Measurements from ENCODE around the gene KCNJ15. TPM values are rescaled to one million over a fixed set of nuclear protein-coding genes. Genes with fewer than 3 reads are reported as not detected.

KCNJ15 gene
- total and polyA plus RNA-seq, 10 of the 15 experiments (the other 5 are each of a cell fraction or from before 2014, with no cell fraction given): 0.05 to 2.7 (median 0.33) TPM; not detected in 6

GRCh38 chr21:38219049-38219628, 37.7 kb upstream of the KCNJ15 start:
- FAIRE-seq (no peak), DNase-seq (ENCODE audit: low read depth, low spot score) (no peak), ATAC-seq (peak; percentile 76)
- no peaks in the 10 kb centered on the region for H3K36me3 ChIP-seq (ENCODE audit: control insufficient read depth in 2 of 2, insufficient read depth in 2 of 2, low read length in 1 of 2)
- 0% methylated on average over 7 of the region's 7 CpGs for WGBS (ENCODE audit: insufficient coverage, insufficient replicate concordance, low lambda C conversion rate, missing lambda C conversion rate)
- in situ Hi-C loops (cut with MboI) (no loop called here), intact Hi-C loops (cut with micrococcal nuclease; ENCODE audit: unreplicated experiment) (loop anchor here (1.0 to 5.0 kb wide), 4 partner anchors 47 to 137 kb away; no protein-coding TSS in a partner anchor)
- H3K4me1 ChIP-seq (ENCODE audit: control insufficient read depth, insufficient read depth, low read length): no peaks in the 10 kb centered on the region
- H3K9ac ChIP-seq (ENCODE audit: control insufficient read depth, insufficient read depth, low read length): no peak overlapping the region
- H3K9me3 ChIP-seq (replicated peaks; ENCODE audit: control insufficient read depth, insufficient read depth, low read length): no peaks in the 10 kb centered on the region; the same call in 2 of the 3 replicates
- ChIA-PET SMC1A (ENCODE audit: uncharacterized antibody, unreplicated experiment) (interaction anchor here (0.7 to 5.7 kb wide), 17 partner anchors 8 to 186 kb away, joined by 3 to 90 read pairs (median 5); no protein-coding TSS in a partner anchor), POLR2A (interaction anchor here (1.2 kb wide), 1 partner anchor 73 kb away, joined by 3 read pairs; no protein-coding TSS in a partner anchor), CTCF (interaction anchor here (0.5 to 6.4 kb wide), 26 partner anchors 9 to 135 kb away, joined by 3 to 195 read pairs (median 6); no protein-coding TSS in a partner anchor), RAD21 (ENCODE audit: unreplicated experiment) (interaction anchor here (0.7 to 7.5 kb wide), 13 partner anchors 14 to 134 kb away, joined by 3 to 110 read pairs (median 3); no protein-coding TSS in a partner anchor)
- H2AFZ ChIP-seq (ENCODE audit: control insufficient read depth, low read depth, low read length): no peak overlapping the region
- no peaks in the 10 kb centered on the region for H3K27me3 ChIP-seq (replicated peaks in 1 of 2; ENCODE audit: control insufficient read depth in 2 of 2, insufficient read depth in 2 of 2, low read length in 1 of 2)
- no peaks in the 10 kb centered on the region for H3K79me2 ChIP-seq (ENCODE audit: control insufficient read depth, insufficient read depth, low read length)
- no peak overlapping the region for H3K4me2 ChIP-seq (ENCODE audit: control insufficient read depth, insufficient read depth)
- no peak overlapping the region for H3K4me3 ChIP-seq
- no peaks in the 10 kb centered on the region for H4K20me1 ChIP-seq (ENCODE audit: control insufficient read depth, insufficient read depth)
- BruUV-seq (replicated peaks): no TSS peak
- no peak overlapping the region for H3K27ac ChIP-seq (ENCODE audit: control insufficient read depth, insufficient read depth)
- TF ChIP-seq ZNF217 (IDR thresholded peaks at IDR 0.05): 0 out of 2 replicates have a peak, but pooled peaks have one; percentile 41
- no peak for TF ChIP-seq ZBTB33 (IDR thresholded peaks at IDR 0.05)
- no peak for TF ChIP-seq CUX1 (IDR thresholded peaks at IDR 0.05; ENCODE audit: insufficient replicate concordance, low read depth, low read length)
- TF ChIP-seq ZNF622 (IDR thresholded peaks at IDR 0.05): no peak
- no peak for TF ChIP-seq EGR1 (IDR thresholded peaks at IDR 0.05; ENCODE audit: borderline replicate concordance in 1 of 2, low read depth in 2 of 2, low read length in 2 of 2)
- 0 out of 2 replicates have a peak, but pooled peaks have one; percentile 33 for TF ChIP-seq YY1 (IDR thresholded peaks at IDR 0.05; ENCODE audit: low read depth, low read length)
- TF ChIP-seq SP1 (IDR thresholded peaks at IDR 0.05; ENCODE audit: low read depth, low read length): no peak
- no peak for TF ChIP-seq RBBP5 (conservative IDR thresholded peaks at IDR 0.05)
- no peak for TF ChIP-seq ASH2L (IDR thresholded peaks at IDR 0.05; ENCODE audit: borderline replicate concordance, low read depth)
- peak; percentile 31; the same call in 1 of the 2 replicates for TF ChIP-seq IKZF1 (conservative IDR thresholded peaks at IDR 0.05)
- 0 out of 2 replicates have a peak, but pooled peaks have one; percentile 47 for TF ChIP-seq SMARCA5 (IDR thresholded peaks at IDR 0.05)
- TF ChIP-seq NFIC (IDR thresholded peaks at IDR 0.05; ENCODE audit: low read depth, low read length): no peak
- TF ChIP-seq LARP7 (IDR thresholded peaks at IDR 0.05): 0 out of 2 replicates have a peak, but pooled peaks have one; percentile 35
- 0 out of 2 replicates have a peak, but pooled peaks have one; percentile 38 for TF ChIP-seq CBX5 (IDR thresholded peaks at IDR 0.05; ENCODE audit: low read depth)
- TF ChIP-seq SKIL (IDR thresholded peaks at IDR 0.05; ENCODE audit: low read depth, poor library complexity, severe bottlenecking): peak; percentile 30

Data from GM12878 (cell line).